ENCODE measurements around the gene C5.
A peak's percentile ranks its signal among the peaks of the same experiment; 100 is the strongest.

C5 gene

DNA sequence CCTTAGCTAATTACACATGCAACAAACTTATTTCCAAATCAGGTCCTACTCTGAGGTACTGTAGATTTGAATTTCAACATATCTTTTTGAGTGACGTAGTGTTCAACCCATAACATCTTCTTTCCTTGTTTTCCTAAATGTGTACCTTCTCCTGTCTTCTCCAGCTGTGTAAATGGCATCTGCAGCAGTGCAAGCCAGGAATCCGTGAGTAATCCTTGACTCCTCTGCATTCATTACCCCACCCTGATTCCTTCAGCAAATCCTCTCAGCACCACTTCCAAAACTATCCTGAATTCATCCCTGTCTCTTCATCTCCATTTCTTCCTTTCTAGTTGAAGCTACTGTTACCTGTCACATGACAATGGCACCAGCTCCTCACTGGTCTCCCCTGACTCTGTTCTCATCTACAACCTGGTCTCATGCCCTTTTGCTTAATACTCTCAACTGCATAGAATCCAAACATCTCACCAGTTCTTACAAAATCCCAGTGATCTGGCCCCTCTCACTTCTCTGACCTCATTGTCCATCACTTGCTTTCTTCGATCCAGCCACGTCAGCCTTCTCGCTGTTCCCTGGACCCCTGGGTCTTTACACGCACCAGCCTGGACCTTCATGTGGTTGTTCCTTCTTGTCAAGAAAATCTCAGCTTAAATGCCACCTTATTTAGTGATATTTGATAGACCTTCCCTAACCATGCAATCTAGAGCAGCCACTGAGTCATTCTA lies 108.9 kb downstream of the C5 start:
- no peak for DNase-seq (ENCODE audit: low read depth in 2 of 2)

DNA sequence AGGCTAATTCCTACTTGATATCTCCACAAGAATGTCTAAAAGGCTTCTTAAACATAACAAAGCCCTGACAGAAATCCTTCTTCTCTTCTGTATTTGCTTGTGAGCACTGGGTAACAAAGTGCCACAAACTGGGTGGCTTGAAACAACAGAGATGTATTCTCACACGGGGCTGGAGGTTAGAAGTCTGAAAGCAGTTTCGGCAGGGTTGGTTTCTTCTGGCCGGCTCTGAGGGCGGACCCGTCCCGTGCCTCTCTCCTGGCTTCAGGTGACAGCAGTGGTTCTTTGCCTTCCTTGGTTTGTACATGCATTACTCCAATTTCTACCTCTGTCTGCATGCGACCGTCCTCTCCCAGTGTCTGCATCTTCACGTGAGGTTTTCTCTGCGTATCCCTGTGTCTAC lies 109.5 kb downstream of the C5 start:
- DNase-seq (ENCODE audit: low read depth in 2 of 2): no peak

DNA sequence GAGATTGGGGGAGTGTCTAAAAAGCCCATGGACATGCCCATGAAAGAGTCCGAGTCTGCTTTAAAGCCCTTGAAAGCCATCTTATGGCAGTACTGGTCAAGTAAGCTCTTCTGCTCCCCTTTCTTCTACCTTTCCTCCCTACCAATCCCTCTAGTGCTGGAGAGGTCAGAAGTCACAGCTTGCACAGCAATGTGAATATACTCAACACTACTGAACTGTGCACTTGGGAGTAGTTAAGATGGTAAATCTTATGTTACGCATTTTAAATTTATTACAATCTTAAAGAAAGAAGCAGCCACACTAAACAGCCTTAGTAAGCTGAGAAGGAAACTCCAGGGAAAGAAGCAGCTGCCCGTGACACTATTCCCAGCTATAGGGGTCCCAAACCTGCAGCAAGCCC lies 111.2 kb downstream of the C5 start:
- DNase-seq (ENCODE audit: low read depth in 2 of 2): no peak

DNA sequence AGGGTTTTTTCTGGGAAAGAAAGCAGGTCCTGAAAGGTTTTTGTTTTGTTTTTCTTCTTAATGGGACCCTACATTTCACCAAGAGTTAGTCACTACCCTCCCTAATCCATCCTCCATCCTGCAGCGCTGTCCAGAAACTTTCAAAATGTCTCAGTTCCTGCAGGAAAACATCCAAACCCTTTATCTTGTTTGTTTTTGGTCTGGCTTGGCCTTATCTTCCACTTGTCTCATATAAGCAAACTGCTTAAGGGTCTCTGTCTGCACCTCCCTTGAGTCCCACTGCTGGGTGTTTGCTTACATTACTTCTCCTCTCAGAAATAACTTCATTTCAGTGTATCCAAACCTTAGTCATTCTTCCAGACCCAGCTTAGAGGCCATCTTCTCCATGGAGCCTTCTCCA lies 112.5 kb downstream of the C5 start:
- DNase-seq (ENCODE audit: low read depth in 2 of 2): no peak

DNA sequence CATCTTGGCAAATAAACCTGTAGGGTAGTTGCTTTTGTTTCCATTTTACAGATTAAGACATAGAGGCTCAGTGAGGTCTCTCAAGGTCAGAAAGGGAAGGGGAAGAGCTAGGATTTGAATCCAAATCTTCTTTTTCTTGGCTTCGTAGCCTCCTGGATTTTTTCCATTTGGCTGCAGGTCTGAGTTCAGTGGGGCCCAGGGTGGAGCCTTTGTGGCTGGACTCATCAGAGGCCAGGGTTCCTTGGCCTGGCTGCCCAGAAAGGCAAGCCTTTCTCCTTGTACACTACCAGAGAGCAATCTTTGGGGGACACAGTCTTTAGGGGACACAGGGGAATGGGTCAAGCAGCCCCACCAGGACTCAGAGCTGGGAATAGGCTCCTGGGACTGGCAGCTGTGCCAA lies 112.9 kb downstream of the C5 start:
- DNase-seq (ENCODE audit: low read depth in 2 of 2): no peak

DNA sequence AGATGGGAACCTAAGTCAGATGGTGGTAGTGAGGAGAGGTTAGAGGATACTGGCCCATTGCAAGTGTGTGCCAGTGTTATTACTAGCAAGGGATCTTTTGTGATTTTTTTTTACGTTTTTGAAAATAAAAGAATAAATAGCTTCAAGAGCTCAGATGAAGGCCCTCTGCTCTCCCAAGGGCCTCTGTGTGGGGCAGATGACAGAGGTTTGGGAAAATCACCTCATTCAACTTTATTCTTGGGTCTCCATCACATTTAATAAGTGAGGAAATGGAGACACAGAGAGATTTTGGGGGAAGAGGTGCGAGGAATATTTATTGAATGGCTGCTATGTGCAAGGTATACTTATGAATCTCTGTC lies 113.3 kb downstream of the C5 start:
- no peak for DNase-seq (ENCODE audit: low read depth in 2 of 2)

DNA sequence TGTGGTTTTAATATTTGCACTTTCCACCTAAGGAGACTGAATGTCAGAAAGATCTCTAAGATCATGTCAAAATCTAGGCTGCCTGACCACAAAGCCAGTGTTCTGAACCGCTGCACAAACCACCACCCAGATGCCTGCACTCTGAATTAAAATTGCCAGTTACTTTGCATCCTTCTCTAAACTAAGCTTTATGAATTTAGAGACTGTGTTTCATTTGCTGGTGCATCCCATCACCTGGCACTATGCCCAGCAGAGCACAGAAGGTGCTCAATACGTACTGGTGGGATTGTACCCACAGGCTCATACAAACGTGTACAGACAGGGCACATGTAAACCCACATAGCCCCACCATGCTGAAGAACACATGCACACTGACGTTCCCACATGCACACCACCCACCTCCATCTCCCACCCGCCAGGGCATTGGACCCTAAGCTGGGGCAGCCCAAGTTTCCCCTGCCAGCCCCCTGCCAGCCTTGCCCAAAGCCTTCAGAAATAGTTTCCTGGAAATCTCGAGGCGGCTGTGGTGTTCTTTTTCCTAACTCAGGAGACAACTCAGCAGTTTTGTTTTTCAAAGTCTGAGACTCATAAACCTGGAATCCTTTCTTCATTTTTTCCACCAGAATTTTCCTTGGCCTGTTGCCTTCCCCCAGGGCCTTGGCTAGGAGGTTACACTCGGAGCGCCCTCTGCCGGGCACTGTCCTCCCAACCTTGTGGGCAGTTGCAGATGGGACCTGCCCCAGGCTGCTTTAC lies 113.9 kb downstream of the C5 start:
- peak; percentile 88 for DNase-seq (ENCODE audit: low read depth in 2 of 2)

DNA sequence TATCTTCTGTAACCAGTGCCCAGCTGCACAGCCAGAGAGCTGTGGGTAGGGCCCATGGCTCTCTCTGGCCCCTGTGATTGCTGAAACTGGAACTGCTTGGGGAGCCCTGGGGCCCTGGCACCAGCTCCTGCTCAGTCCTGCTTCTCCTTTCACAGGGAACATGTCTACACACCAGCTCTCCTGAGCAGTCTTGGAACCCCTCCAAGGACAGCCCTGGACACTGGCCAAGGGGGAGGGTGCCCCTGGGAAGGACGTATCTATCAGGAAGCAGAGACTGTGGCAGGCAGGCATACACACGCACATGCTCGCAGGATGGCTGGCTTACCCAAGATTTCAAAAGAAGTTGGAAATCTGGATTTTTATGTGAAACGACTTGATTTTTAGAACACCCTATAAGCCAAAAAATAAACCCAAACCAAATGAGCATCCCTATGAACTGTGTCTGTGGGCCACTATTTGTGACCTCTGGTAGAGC lies 114.7 kb downstream of the C5 start:
- peak; percentile 76 to 78 for DNase-seq (ENCODE audit: low read depth in 2 of 2)

DNA sequence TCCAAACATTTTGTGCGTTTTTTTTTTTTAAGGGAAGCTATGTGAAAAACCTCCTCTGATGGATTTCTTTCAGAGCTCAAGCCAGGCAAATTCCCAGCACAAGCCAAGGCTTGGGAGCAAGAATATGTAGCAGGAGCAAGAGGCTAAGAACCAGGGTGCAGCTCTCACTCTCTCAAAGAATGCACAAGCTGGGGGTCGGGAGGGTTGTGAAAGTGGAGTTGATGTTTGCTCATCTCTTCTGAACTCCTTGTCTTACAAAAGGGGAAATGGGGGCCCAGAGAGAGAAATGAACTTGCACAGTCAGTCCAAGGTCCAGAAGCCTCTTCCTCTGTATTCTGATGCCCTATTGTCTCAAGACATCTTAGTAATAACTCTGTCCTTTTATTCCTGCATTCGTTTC lies 115.8 kb downstream of the C5 start:
- DNase-seq (ENCODE audit: low read depth in 2 of 2): no peak

DNA sequence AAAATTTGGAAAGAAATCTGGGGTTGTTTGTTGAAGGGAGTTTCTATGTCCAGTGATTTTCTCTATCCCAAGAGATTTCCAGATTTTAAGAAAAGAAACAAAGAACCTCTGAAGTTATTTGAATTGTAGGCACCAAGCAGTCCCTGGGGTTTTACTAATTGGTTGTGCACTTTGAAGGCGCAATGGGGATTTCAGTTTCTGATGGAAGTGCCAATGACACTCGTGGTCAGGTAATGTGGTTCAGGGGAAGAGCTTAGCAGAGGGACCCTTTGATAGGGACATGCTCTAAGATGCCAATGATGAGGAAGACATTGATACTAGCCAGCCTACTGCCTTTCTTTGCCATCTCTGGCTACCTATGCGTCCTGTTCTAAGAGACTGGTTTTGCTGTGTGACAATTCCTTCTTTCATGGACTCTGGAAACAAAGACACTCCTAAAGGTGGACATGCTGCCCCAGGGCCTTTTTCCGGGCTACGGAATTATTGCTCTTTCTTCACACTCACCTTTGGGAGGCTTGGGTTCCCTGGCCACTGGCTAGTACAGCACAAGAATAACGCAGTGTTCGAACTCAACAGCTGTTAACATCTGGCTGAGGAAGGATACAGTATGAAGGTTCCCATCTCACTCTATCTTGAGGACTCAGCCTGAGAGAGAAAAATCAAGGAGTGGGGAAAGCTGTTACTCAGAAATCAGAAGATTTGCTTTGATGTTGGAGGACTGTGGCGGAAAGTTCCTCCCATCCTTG lies 116.6 kb downstream of the C5 start:
- no peak for DNase-seq (ENCODE audit: low read depth in 2 of 2)

DNA sequence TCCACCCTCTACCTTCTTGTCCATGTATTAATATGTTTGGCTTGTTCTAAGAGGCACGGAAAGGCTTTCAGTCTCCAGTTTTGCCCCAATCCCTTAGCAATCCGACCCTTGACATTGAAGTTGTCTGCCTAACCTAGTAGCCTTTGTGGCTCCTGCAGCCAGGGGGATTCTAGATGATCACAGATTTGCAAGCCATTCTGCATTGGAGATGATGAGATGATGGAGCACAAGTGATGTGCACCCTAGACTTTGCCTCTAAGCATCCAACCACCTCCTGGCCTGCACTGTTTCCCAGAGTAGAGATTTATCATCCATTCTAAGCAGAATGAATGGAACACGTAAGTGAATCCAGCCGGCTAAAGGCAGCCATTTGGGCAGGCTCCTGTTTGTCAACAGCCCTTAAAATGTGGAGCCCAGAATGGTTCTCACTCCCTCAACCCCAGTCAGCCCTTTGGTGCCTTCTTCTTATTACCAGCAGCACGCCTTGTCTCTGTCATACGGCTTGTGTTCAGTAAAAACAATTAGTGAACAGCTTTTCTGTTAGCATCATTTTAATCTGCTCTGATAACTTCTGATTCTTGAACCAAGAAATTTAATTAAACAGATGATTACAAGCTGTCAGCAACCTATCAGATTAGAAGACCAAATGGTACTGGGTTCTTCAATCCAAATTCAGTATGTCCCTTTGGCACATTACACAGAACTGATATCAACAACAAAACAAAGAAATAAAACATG lies 117.8 kb downstream of the C5 start:
- DNase-seq (ENCODE audit: low read depth in 2 of 2): no peak

DNA sequence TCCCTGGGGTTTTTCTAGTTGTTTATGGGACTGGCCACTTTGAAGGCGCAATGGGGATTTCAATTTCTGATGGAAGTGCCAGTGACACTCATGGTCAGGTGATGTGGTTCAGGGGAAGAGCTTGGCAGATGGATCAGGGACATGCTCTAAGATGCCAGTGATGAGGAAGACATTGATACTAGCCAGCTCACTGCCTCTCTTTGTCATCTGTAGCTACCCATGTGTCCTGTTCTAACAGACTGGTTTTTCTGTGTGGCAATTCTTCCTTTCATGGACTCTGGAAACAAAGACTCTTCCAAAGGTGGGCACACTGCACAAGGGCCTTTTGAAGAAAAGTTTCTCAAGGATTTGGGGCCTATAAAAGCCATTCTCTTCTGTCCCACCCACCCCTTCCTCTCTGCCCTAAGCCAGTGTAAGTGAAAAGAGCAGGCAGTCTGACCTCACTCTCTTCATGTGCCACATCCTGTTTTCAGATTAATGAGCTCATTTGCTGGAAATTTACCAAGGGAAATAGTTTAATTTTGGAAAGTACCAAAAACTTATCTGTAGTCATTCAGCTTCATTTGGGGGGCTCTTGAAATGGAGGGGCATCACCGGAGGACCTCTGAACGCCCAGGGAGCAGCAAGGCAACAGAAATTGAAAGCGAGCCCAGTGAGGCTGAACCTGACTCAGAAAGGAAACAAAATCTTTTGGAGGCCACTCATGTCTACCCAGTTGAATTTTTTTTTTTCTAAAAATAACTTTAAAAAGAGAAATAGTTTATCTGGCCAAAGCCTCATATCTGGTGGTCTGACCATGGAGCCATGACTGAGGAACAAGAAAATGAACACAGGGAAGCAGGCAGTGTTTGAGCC lies 118.6 kb downstream of the C5 start:
- no peak for DNase-seq (ENCODE audit: low read depth in 2 of 2)

DNA sequence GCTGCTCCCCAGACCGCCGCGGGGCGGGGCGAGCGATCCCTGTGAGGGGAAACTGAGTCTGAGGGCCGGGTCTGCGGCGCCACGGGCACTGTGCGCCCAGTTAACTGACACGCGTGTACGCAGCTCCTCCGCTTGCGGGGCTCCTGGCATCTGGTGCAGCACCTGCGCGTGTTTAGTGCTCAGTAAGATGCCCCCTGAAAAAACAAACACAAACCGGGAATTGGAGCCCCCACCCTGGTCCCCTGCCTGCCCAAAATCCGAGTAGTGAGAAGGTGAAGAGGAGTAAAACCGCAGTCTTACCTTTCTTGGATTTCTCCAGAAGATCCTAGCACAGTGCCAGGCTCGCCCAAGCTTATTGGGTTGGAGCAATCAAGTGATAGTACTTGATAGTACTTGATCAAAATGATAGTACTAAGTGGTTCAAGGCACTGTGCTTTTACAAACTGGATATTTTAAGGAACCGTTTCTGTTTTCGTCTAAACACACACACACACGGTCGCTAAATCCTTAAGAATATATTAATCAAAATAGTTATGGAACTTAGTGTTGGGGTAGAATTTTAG lies 120.8 kb downstream of the C5 start:
- no peak for DNase-seq (ENCODE audit: low read depth in 2 of 2)

DNA sequence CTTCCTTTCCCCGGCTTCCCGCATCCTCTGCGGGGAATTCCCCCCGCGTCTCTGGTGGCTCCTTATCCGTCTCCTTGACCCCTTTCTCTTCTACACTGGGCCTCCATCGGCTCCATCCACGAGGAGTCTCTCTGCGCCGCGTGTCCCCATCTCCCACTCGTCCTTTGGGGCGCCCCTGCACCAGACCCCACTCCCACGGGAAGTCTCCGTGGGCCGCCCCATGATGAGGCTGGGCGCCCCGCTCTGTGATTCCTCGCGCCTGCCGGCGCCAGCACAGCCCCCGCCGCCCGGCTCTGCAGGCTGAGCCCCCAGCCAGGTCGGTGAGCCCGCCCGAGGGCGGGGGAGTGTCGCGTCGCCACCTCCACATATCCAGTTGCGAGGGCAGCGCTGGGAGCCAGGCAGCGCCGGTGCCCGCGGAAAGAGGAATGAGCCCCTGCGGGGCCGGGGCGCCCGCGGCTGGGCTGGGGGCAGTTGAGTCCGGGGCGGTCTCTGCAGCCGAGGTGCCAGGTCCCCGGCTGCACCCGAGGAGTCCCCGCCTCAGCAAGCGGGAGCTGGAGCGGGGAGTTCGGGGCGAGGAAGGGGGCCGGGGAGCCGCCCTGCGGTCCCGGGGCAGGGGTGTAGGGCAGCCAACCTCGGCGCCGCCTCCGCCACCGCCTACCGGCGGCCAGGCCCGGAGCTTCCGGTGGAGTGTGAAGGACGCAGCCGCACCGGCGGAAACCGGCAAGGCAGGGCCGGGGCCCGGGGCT lies 121.4 kb downstream of the C5 start:
- DNase-seq (ENCODE audit: low read depth in 2 of 2): no peak

DNA sequence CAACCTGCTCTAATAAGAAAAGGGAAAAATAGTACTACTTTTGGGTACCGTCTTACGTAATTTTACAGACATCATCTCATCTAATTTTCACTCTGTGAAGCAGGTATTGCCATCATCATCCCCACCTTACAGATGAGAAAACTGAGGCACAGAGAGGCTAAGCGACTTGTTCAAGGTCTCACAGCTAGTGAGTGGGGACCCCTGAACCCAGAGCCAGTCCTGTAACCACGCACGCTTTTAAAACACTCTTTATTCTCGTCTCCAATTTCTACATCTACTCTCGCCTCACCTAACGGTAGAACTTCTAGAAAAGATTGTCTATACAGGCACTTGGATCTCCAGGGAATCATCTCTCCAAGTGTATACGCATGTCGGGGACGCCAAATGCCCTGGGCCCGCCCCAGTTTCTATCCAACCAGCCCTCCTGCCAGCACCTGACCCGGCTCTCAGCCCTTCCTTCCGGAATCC lies 122.0 kb downstream of the C5 start:
- DNase-seq (ENCODE audit: low read depth in 2 of 2): no peak

DNA sequence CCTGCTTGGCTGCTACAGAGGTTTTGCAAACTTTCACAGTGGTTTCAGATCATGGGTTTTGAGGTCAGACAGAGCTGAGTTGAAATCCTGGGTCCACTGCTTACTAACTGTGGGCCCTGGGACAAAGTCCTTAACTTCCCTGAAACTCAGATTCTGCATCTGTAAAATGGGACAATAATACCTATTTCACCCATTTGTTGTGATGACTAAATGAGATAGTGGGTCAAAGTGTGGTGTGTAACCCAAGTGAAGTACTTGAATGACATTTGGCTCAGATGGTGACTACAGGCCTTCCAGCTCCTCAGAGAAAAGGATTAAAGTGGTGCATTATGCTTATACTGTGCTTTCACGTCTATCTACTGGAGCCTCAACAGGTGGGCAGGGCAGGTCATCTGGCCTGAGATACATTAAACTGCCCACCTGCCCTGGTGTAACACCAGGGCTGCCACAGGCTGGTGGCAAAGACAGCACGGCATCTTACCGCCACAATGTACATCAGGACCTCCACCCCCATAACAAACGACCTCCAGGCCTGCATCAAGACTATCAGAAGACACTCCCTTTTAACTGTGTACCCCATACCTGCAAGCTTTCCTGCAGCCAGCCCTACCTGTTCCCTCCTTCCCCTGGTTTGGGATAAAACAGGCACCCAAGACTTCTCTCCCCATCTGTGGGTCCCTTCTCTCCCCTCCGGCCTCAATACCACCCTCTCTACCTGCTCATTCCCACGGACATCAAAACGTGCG lies 122.6 kb downstream of the C5 start:
- DNase-seq (ENCODE audit: low read depth in 2 of 2): no peak

DNA sequence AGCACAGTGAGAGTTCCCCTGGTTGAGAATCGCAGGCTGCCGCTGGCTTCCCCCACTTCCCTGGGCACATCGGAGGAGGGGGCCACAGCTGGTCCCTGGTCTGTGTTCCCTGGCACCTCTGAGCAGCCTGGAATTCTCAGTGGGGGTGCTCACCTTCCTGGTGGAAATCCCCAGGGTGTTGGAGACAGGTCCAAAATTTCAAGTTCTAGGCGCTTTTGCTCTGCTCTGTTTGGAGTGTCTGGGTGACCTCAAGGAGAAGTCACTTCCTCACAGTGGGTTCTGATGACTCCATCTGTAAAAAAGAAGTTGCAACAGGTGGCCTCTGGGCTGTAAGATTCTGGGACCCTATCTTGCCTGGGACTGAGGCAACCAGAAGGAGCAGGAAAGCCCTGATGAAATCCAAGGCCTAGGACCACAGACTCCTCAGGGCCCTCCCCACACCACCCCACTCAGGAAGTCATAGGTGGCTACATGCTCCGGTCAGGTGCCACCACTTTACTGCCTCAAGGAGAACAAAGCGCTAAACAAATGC lies 123.6 kb downstream of the C5 start, which contains the start of gene TRAF1:
TSS of gene TRAF1 (minus strand) at position 400 of the 532 bp plus-strand sequence. CDS start 721 bp downstream, outside the sequence.
- no peak for DNase-seq (ENCODE audit: low read depth in 2 of 2)

DNA sequence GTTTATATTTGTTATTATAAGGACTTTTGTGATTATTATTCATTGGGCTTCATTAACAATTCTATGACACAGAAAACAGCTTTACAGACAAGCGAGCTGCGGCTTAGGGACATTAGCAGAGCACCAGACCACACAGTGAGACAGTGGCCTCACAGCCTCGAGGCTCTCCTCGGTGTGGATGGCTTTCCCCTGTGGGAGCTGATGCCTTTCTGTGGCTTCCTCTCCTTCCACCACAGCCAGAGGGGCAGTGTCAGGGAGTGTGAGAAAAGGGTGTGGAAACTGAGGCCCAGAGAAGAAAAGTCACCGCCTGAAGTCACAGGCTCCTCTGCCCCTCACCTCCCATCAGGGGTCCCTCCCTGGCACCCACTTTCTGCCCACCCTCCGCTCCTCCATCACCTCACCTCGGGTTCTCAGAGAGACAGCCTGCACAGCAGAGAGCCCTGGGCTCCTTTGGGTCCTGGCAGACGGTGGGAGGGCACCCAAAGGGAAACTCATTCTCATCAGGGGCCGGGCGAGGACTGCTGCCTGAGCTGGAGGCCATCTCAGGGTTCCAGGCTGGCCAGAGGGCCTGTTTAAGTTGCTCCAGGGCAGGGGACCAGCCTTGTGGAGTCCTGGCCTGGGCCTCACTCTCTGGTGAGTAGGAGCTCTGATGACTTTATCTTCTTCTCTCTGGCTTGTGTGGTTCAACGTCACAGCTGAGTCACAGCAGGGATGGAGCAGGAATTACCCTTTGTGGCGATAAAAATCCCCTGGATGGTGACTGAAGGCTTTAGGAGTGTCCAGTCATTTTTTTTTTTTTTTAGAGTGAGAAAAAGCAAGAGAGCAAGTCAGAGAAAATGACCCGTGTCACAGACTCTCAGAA lies 124.3 kb downstream of the C5 start:
- no peak for DNase-seq (ENCODE audit: low read depth in 2 of 2)
